ENCODE measurements around the gene ESRP2. TPM values are rescaled to one million over a fixed set of nuclear protein-coding genes. Genes with fewer than 3 reads are reported as not detected.

ESRP2 gene
- total and polyA plus RNA-seq, 9 of the 15 experiments (the other 6 are each of a cell fraction or from before 2014, with no cell fraction given), result 0.05 to 0.15 (median 0.07) TPM; not detected in 6

GRCh38 chr16:68233085-68233834 is 2.7 kb downstream of the ESRP2 start:
- Histone ChIP-seq H3K9me1 (ENCODE audit: control insufficient read depth, insufficient read depth, low read length) (no peaks in the 10 kb centered on the region), H3K4me2 (ENCODE audit: insufficient read depth, low read length) (no peak overlapping the region), H2AFZ (ENCODE audit: low read depth, low read length) (no peak overlapping the region), H3K9me3 (replicated peaks; ENCODE audit: control insufficient read depth, insufficient read depth, low read depth, low read length) (peaks cover 5% of the 10 kb centered on the region), H3K79me2 (ENCODE audit: control insufficient read depth, insufficient read depth, low read length) (no peaks in the 10 kb centered on the region; the same call in 2 of the 3 replicates), H3K4me1 (replicated peaks in 1 of 2; ENCODE audit: control insufficient read depth in 2 of 2, insufficient read depth in 2 of 2, low read length in 2 of 2) (peaks cover 0 to 19% of the 10 kb centered on the region in 2 experiments; a peak in 1 of 5 replicates), H3K9ac (ENCODE audit: insufficient read depth in 1 of 2, low read depth in 2 of 2, low read length in 2 of 2) (no peak overlapping the region), H3K27me3 (ENCODE audit: control insufficient read depth in 2 of 2, insufficient read depth in 2 of 2, low read length in 2 of 2) (no peaks in the 10 kb centered on the region), H3K4me3 (no peak overlapping the region), H3K27ac (ENCODE audit: extremely low read depth, low read depth, low read length) (no peak overlapping the region), H3K36me3 (ENCODE audit: control insufficient read depth, insufficient read depth, low read length) (peaks cover 36% of the 10 kb centered on the region; the same call in 2 of the 3 replicates), H4K20me1 (replicated peaks; ENCODE audit: control insufficient read depth, insufficient read depth, low read length) (no peaks in the 10 kb centered on the region; the same call in 1 of the 2 replicates)
- WGBS (ENCODE audit: insufficient coverage, low coverage, missing lambda C conversion rate), result 82% methylated on average over 4 of the region's 5 CpGs
- no peak for TF ChIP-seq CREB3L1 (IDR thresholded peaks at IDR 0.05; ENCODE audit: borderline replicate concordance, low read depth)
- TF ChIP-seq MEIS2 (IDR thresholded peaks at IDR 0.05; ENCODE audit: partially characterized antibody), result peak; percentile 7
- no peak for TF ChIP-seq RERE (CRISPR knock-in tag; IDR thresholded peaks at IDR 0.05; ENCODE audit: borderline replicate concordance)
- 0 out of 2 replicates have a peak, but pooled peaks have one; percentile 35 for TF ChIP-seq POLR2A (conservative IDR thresholded peaks at IDR 0.05)
- no peak for TF ChIP-seq ZNF232 (CRISPR knock-in tag; IDR thresholded peaks at IDR 0.05)
- peak; percentile 15; the same call in 1 of the 2 replicates for TF ChIP-seq POLR2AphosphoS5 (IDR thresholded peaks at IDR 0.05; ENCODE audit: control insufficient read depth, insufficient read depth, low read depth, low read length)
- TF ChIP-seq, protein P1, sequence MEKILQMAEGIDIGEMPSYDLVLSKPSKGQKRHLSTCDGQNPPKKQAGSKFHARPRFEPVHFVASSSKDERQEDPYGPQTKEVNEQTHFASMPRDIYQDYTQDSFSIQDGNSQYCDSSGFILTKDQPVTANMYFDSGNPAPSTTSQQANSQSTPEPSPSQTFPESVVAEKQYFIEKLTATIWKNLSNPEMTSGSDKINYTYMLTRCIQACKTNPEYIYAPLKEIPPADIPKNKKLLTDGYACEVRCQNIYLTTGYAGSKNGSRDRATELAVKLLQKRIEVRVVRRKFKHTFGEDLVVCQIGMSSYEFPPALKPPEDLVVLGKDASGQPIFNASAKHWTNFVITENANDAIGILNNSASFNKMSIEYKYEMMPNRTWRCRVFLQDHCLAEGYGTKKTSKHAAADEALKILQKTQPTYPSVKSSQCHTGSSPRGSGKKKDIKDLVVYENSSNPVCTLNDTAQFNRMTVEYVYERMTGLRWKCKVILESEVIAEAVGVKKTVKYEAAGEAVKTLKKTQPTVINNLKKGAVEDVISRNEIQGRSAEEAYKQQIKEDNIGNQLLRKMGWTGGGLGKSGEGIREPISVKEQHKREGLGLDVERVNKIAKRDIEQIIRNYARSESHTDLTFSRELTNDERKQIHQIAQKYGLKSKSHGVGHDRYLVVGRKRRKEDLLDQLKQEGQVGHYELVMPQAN (IDR thresholded peaks at IDR 0.05; ENCODE audit: borderline replicate concordance), result no peak
- TF ChIP-seq POLR2AphosphoS2 (IDR thresholded peaks at IDR 0.05; ENCODE audit: low read length), result 0 out of 2 replicates have a peak, but pooled peaks have one; percentile 11
- TF ChIP-seq MCM3 (IDR thresholded peaks at IDR 0.05), result no peak
- TF ChIP-seq ZNF644 (tag; IDR thresholded peaks at IDR 0.05; ENCODE audit: low read depth), result no peak
- ChIA-PET CTCF (ENCODE audit: low intra/inter-chr PET ratio) (no interaction called here), POLR2A (interaction anchor here (0.5 to 0.7 kb wide), 4 partner anchors 15 to 1061 kb away, joined by 3 to 4 read pairs (median 3); no protein-coding TSS in a partner anchor)
- DNase-seq (ENCODE audit: extremely low read depth in 1 of 4, low spot score in 3 of 4) (no peak), FAIRE-seq (peak; percentile 23), ATAC-seq (no peak)
- in situ Hi-C loops (cut with MboI) (no loop called here), intact Hi-C loops (cut with micrococcal nuclease) (no loop called here)
- no TSS peak for BruUV-seq (replicated peaks)

All from K562 (cell line).